ENCODE measurements around the gene PTPRA. TPM values are rescaled to one million over a fixed set of nuclear protein-coding genes. Genes with fewer than 3 reads are reported as not detected.

PTPRA gene
- total and polyA plus RNA-seq, 2 experiments from 2014 or later, result 45.1 to 51.8 TPM

- no peaks in the 10 kb centered on the region for H3K9me2 ChIP-seq (replicated peaks; ENCODE audit: insufficient read depth)
- WGBS (ENCODE audit: low lambda C conversion rate, missing lambda C conversion rate), result 90% methylated on average over 4 of the region's 4 CpGs
- H3K9me3 ChIP-seq (ENCODE audit: low read depth), result no peaks in the 10 kb centered on the region
Observed at GRCh38 chr20:2978519-2978918, 105.2 kb downstream of the PTPRA start.

DNA sequence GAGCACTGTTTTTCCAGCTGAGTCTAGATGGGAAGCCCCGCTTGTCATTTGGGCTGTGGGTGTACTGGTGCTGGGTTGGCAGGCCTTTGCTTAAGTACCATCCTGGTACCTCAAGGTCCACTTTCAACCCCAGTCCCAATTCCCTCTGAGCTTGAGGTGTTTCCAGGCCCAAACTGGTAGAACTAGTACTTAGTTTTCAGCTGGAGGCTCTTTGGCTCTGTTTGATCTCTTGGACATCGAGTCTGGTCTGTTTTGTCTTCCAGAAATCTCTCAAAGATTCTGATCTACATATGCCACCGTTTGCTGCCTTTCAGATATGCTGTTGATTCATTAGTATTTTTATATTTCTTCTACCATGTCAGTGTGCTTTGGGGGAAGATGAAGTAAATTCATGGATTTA is 108.4 kb downstream of the PTPRA start:
- WGBS (ENCODE audit: low lambda C conversion rate, missing lambda C conversion rate), result 75% methylated on average over 3 of the region's 3 CpGs
- no peak overlapping the region for H3K27ac ChIP-seq

More at GRCh38 chr20:2978519-2978918, 105.2 kb downstream of the PTPRA start:
- TF ChIP-seq, protein P1, sequence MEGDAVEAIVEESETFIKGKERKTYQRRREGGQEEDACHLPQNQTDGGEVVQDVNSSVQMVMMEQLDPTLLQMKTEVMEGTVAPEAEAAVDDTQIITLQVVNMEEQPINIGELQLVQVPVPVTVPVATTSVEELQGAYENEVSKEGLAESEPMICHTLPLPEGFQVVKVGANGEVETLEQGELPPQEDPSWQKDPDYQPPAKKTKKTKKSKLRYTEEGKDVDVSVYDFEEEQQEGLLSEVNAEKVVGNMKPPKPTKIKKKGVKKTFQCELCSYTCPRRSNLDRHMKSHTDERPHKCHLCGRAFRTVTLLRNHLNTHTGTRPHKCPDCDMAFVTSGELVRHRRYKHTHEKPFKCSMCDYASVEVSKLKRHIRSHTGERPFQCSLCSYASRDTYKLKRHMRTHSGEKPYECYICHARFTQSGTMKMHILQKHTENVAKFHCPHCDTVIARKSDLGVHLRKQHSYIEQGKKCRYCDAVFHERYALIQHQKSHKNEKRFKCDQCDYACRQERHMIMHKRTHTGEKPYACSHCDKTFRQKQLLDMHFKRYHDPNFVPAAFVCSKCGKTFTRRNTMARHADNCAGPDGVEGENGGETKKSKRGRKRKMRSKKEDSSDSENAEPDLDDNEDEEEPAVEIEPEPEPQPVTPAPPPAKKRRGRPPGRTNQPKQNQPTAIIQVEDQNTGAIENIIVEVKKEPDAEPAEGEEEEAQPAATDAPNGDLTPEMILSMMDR (IDR thresholded peaks at IDR 0.05; ENCODE audit: poor library complexity), result no peak
- no peak for TF ChIP-seq EZH2 (IDR thresholded peaks at IDR 0.05; ENCODE audit: borderline replicate concordance)
- no peak for TF ChIP-seq EZH2phosphoT487 (IDR thresholded peaks at IDR 0.05; ENCODE audit: low read depth, severe bottlenecking, unreplicated experiment)
- no peak overlapping the region for H3K27ac ChIP-seq
- H3K79me2 ChIP-seq, result peaks cover 5% of the 10 kb centered on the region
- H3K4me3 ChIP-seq, result no peak overlapping the region
- no peak overlapping the region for H2AFZ ChIP-seq
- DNase-seq (ENCODE audit: low spot score), result no peak
- no peaks in the 10 kb centered on the region for H4K20me1 ChIP-seq (ENCODE audit: insufficient read depth, poor library complexity, severe bottlenecking)
- H3K4me1 ChIP-seq (ENCODE audit: insufficient read depth), result no peaks in the 10 kb centered on the region
- H3K4me2 ChIP-seq, result no peak overlapping the region
- no peaks in the 10 kb centered on the region for H3K27me3 ChIP-seq
- no peaks in the 10 kb centered on the region for H3K36me3 ChIP-seq (replicated peaks; ENCODE audit: insufficient read depth, low read depth)

GRCh38 chr20:2983508-2983907 is 110.2 kb downstream of the PTPRA start:
- Histone ChIP-seq H3K27ac (no peak overlapping the region), H3K9me3 (ENCODE audit: low read depth) (no peaks in the 10 kb centered on the region), H3K79me2 (peaks cover 5% of the 10 kb centered on the region), H4K20me1 (ENCODE audit: insufficient read depth, poor library complexity, severe bottlenecking) (no peaks in the 10 kb centered on the region), H3K27me3 (no peaks in the 10 kb centered on the region), H3K36me3 (replicated peaks; ENCODE audit: insufficient read depth, low read depth) (no peaks in the 10 kb centered on the region), H3K4me2 (no peak overlapping the region), H3K4me1 (ENCODE audit: insufficient read depth) (no peaks in the 10 kb centered on the region), H2AFZ (no peak overlapping the region), H3K9me2 (replicated peaks; ENCODE audit: insufficient read depth) (no peaks in the 10 kb centered on the region), H3K4me3 (no peak overlapping the region)
- DNase-seq (ENCODE audit: low spot score), result no peak
- TF ChIP-seq EZH2 (IDR thresholded peaks at IDR 0.05; ENCODE audit: borderline replicate concordance) (no peak), EZH2phosphoT487 (IDR thresholded peaks at IDR 0.05; ENCODE audit: low read depth, severe bottlenecking, unreplicated experiment) (no peak)
- TF ChIP-seq, protein P1 (IDR thresholded peaks at IDR 0.05; ENCODE audit: poor library complexity), result no peak

More for the DNA sequence above, 108.4 kb downstream of the PTPRA start:
- H3K4me1 ChIP-seq (ENCODE audit: insufficient read depth), result no peaks in the 10 kb centered on the region
- no peaks in the 10 kb centered on the region for H3K9me2 ChIP-seq (replicated peaks; ENCODE audit: insufficient read depth)
- H4K20me1 ChIP-seq (ENCODE audit: insufficient read depth, poor library complexity, severe bottlenecking), result no peaks in the 10 kb centered on the region
- no peak for DNase-seq (ENCODE audit: low spot score)
- no peaks in the 10 kb centered on the region for H3K9me3 ChIP-seq (ENCODE audit: low read depth)
- H3K4me3 ChIP-seq, result no peak overlapping the region
- H2AFZ ChIP-seq, result no peak overlapping the region
- H3K36me3 ChIP-seq (replicated peaks; ENCODE audit: insufficient read depth, low read depth), result no peaks in the 10 kb centered on the region
- TF ChIP-seq EZH2 (IDR thresholded peaks at IDR 0.05; ENCODE audit: borderline replicate concordance), result no peak
- no peak for TF ChIP-seq EZH2phosphoT487 (IDR thresholded peaks at IDR 0.05; ENCODE audit: low read depth, severe bottlenecking, unreplicated experiment)
- TF ChIP-seq, protein P1 (IDR thresholded peaks at IDR 0.05; ENCODE audit: poor library complexity), result no peak
- H3K4me2 ChIP-seq, result no peak overlapping the region
- H3K79me2 ChIP-seq, result peaks cover 5% of the 10 kb centered on the region
- H3K27me3 ChIP-seq, result no peaks in the 10 kb centered on the region

- TF ChIP-seq, protein P1 (IDR thresholded peaks at IDR 0.05; ENCODE audit: poor library complexity), result no peak
- TF ChIP-seq EZH2 (IDR thresholded peaks at IDR 0.05; ENCODE audit: borderline replicate concordance) (no peak), EZH2phosphoT487 (IDR thresholded peaks at IDR 0.05; ENCODE audit: low read depth, severe bottlenecking, unreplicated experiment) (no peak)
- WGBS (ENCODE audit: low lambda C conversion rate, missing lambda C conversion rate), result 78% methylated on average over 4 of the region's 4 CpGs
- Histone ChIP-seq H3K36me3 (replicated peaks; ENCODE audit: insufficient read depth, low read depth) (no peaks in the 10 kb centered on the region), H3K9me3 (ENCODE audit: low read depth) (no peaks in the 10 kb centered on the region), H3K27ac (no peak overlapping the region), H4K20me1 (ENCODE audit: insufficient read depth, poor library complexity, severe bottlenecking) (no peaks in the 10 kb centered on the region), H3K4me2 (no peak overlapping the region), H3K79me2 (peaks cover 5% of the 10 kb centered on the region), H3K4me3 (no peak overlapping the region), H3K9me2 (replicated peaks; ENCODE audit: insufficient read depth) (no peaks in the 10 kb centered on the region), H3K4me1 (ENCODE audit: insufficient read depth) (no peaks in the 10 kb centered on the region), H2AFZ (no peak overlapping the region), H3K27me3 (no peaks in the 10 kb centered on the region)
- DNase-seq (ENCODE audit: low spot score), result no peak
Observed at GRCh38 chr20:2984028-2984501, 110.8 kb downstream of the PTPRA start.

Data from hepatocyte (in vitro differentiated cells).